OCI-M1 (cell line): Measurements from ENCODE around the gene CC2D2B.
"Not testable (repeated sequence)": the region's sequence is repeated elsewhere in the genome, so short reads cannot be mapped to it uniquely, and the experiment has no call there.

Experiments
- DNase-seq: peaks from one replicate; lab custom pipeline; 2025; lab: John Stamatoyannopoulos, UW

CC2D2B gene

GRCh38 chr10:95905897-95906580 is 1.7 kb upstream of the CC2D2B start:
- not testable (repeated sequence) for DNase-seq

DNA sequence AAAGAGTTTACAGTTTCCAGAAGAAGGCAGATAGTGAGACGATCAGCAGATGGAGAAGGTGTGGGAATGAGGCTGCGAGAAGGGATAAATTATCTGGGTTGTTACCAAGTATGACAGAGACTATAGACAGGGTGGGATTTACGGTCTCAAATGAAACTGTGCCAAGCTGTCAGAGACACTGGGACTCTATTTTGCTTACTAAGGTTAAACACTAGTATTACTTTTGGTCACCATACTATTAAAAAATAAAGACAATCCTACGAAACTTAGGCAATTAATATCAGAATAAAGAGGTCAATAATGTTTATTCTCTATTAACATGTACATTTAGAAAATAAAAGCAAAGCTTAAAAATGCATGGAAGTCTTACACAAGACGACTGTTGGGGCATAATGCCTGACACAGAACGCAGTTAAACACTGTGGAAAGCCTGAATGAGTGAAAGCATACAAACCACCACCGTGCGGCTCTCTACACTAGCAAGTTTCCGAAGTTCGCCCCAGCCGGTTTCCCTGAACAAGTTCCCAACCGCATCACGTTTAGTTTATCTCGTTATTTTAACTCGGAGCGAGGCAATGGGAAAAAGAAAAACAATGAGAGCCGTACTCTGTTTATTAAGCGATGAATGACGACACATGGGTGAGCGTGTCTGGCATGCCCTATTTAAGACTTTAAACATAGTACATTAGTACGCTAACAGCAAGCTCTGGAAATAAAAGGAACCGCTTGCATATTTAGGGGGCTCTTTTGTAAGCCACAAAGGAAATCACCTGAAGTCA is 909 bp upstream of the CC2D2B start:
- peak; percentile 93 for DNase-seq

GRCh38 chr10:95908450-95908849 is 675 bp downstream of the CC2D2B start:
- no peak for DNase-seq

- DNase-seq, result no peak
These were observed 1.8 kb downstream of the CC2D2B start for GRCh38 chr10:95909561-95909960.

DNA sequence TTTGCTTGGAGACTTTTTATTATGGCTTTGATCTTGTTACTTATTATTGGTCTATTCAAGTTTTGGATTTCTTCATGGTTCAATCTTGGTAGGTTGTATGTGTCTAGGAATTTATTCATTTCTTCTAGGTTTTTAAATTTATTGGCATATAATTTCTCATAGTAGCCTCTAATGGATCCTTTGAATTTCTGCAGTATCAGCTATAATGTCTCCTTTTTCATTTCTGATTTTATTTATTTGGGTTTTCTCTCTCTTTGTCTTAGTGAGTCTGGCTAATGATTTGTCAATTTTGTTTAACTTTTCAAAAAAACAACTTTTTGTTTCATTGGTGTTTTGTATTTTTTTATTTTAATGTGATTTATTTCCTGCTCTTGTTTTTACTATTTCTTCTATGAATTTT is 8.3 kb downstream of the CC2D2B start:
- not testable (repeated sequence) for DNase-seq

DNA sequence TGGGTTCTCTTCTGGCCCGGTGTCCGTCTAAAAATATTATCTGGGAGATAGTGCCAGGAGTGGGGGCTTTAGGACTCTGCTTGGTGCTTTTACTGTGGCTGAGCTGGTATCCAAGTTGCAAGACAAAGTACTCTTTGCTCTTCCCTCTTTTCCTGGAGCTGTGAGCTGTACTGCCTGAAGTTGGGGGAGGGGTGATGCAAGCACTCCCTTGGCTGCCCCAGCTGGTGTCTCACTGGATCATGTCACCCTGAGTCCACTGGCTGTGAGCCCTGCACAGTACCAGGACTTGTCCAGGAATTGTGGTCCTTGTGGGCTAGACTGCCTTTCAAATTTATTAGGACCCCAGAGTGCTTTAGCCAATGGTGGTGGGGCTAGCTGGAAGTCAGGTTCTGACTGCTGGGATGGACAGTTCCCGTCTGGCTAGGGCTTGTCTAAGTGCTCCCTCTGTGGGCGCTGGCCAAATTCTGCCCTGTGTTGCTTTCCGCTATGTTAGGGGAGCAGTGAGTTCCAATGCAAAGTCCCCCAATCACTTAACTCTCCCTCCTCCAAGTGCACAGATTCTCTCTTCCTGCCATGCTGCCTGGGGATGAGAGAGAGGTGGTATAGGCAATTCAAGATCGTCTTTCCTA is 13.1 kb downstream of the CC2D2B start:
- no peak for DNase-seq

DNA sequence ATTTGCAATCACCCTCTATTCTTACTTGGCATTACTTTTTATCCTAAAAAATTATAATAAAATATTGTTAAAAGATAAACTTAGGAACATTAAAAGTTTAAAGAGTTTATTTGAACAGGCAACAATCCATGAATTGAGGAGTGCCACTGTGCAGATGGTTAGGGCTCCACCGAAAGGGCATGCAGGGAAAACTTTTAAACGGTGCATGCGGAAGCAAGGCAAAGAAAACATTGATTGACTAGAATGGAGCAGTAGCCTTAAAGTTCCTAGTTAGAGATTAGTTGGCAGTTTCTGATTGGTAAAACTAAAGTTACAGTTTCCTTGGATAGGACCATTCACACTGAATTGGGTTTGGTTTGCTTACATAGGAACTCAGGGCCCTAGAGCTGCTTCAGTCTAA is 17.3 kb downstream of the CC2D2B start:
- no peak for DNase-seq

GRCh38 chr10:95935429-95935828 is 27.7 kb downstream of the CC2D2B start:
- no peak for DNase-seq

DNA sequence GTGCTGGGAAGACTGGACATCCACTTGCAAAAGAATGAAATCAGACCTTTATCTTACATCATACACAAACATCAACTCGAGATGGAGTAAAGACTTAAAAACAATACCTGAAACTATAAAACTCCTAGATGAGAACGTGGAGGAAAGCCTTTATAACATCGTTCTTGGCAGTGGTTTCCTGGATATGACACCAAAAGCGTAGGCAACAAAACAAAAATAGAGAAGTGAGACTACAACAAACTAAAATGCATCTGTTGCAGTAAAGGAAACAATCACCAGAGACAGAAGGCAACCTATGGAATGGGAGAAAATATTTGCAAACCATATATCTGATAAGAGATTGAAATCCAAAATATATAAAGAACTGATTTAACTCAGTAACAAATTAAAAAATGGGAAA is 33.3 kb downstream of the CC2D2B start:
- DNase-seq, result no peak

GRCh38 chr10:95963202-95963990 is 55.6 kb downstream of the CC2D2B start:
- DNase-seq, result peak; percentile 77

- DNase-seq, result peak; percentile 66
These were observed 56.2 kb downstream of the CC2D2B start for GRCh38 chr10:95963991-95964389.

DNA sequence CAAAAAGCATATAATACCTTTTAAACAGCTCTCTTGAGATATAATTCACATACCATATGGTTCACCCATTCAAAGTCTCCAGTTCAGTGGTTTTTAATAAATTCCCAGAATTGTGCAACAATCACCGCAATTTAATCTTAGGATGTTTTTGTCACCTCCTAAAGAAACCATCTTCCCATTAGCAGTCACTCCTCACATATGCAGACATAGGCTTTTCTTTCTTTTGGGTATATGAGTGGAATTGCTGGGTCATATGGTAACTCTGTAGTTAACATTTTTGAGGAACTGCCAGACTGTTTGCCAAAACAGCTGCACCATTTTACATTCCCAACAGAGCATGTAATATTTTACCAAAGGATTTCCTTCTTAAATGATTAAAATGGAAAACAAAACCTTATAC is 57.0 kb downstream of the CC2D2B start:
- DNase-seq, result no peak

DNA sequence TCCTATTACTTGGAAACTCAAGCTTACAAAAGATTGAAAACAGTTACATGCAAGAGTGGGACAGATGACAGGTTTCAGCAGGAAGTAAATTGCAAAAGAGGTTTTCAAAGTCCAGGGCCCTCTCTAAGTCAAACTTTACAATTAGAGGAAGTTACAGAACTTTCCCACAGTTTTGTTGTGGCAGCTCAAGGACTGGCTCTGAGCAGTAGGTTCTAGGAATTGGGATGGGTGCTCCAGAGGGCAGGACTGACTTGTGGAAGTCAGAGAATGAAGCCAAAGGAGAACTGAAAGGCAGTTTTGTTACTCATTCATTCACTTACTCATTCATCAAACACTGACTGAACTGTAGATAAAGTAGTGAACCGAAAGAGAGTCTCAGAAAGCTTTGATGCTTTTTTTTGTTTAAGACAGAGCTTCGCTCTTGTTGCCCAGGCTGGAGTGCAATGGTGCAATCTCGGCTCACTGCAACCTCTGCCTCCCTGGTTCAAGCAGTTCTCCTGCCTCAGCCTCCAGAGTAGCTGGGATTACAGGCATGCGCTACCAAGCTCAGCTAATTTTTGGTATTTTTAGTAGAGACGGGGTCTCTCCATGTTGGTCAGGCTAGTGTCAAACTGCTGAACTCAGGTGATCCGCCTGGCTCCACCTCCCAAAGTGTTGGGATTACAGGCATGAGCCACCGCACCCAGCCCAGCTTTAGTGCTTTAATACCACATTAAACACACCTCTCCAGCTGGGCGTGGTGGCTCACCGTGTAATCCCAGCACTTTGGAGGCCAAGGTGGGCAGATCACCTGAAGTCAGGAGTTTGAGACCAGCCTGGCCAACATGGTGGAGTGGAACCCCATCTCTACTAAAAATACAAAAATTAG is 68.8 kb downstream of the CC2D2B start:
- peak; percentile 57 for DNase-seq

GRCh38 chr10:95982200-95982599 is 74.4 kb downstream of the CC2D2B start:
- DNase-seq, result no peak

DNA sequence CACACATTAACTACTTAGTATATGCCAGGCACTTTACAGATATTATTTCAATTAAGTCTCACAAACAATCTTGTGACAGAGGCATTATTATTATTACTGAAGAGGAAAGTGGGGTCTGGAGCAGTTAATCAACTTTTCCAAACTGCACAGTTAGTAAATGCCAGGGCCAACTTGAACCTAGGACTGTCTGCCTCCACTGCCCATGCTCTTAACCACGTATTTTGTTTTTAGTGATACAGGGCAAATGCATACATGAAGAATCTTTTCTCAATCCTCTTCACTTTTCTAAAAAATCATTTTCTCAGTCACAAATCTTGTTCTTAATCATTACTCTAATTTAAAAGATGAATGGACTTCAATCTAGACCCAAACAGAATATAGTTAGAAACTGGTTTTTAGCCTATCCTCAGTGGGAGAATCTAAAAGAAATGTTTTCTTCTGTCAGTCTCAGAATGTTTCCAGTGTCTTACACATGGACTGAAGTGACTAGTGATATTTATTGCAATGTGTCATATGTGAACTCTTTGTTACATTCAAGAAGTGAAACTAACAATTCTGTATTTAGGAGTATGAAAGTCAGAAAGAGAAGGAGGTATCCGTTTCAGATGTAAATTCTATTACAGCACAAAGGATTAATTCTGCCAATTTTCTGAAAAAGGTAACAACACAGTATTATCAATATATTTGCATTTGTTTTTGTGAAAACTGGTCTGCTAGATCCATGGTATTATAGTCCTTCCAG is 80.1 kb downstream of the CC2D2B start:
- DNase-seq, result no peak

DNA sequence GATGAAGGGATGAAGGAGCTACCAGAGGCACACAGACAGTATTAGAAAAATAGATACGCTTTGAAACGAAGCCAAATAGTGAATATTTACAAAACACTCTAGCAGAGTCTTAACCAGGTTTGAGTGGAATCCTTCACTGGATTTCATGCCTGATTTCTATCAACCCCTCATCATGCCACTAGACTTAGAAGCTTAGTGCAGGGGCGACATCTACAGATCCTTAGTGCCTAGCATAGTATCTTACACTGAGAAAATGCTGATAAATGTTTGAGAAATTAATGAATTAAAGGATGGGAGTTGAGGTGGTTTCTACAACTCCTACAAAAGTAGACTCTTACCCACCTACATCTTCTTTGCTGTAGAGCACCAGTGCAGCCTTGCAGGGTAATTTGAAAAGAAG is 80.9 kb downstream of the CC2D2B start:
- DNase-seq, result peak; percentile 64

DNA sequence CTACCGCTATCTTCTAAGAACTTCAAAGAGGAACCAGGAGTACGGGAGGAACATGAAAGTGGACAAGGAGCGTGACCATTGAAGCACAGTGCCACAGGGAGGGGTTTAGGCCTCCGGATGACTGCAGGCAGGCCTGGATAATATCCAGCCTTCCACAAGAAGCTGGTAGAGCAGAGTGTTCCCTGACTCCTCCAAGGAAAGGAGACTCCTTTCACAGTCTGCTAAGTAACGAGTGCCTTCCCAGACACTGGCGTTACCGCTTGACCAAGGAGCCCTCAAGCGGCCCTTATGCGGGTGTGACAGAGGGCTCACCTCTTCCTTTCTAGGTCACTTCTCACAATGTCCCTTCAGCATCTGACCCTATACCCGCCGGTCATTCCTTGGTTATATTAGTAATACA is 86.6 kb downstream of the CC2D2B start:
- not testable (repeated sequence) for DNase-seq

DNA sequence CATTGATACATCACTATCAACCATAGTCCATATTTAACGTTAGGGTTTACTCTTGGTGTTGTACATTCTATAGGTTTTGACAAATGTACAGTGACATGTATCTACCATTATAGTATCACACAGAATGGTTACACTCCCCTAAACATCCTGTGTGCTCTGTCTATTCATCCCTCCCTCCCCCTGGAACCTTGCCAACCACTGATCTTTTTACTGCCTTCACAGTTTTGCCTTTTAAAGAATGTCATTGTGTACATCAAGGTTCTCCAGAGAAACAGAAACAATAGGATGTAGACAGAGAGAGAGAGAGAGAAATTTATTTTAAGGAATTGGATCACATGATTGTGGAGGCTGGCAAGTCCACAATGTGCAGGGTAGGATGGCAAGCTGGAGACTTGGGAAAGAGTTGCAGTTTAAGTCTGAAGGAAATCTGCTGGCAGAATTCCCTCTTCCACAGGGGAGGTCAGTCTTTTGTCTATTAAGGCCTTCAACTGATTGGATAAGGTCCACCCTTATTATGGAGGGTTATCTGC is 90.5 kb downstream of the CC2D2B start:
- no peak for DNase-seq

DNA sequence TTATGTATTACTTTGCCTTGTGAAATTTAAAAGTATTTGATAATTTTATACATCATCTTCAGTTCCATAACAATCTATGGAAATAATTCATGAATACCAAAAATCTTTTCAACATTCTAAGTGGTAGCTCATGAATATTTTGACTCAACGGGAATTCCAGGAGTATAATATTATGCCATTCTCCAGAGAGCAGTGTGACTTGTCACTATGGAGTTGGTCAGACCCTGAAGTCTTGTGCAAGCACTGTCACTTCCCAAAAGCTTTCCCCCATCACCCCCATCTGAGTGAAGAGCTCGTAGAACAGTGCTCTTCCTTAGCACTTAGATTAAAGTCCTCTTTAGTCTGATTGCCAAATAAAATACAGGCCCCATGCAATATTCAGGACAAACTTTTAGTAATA is 106.2 kb downstream of the CC2D2B start:
- DNase-seq, result no peak

DNA sequence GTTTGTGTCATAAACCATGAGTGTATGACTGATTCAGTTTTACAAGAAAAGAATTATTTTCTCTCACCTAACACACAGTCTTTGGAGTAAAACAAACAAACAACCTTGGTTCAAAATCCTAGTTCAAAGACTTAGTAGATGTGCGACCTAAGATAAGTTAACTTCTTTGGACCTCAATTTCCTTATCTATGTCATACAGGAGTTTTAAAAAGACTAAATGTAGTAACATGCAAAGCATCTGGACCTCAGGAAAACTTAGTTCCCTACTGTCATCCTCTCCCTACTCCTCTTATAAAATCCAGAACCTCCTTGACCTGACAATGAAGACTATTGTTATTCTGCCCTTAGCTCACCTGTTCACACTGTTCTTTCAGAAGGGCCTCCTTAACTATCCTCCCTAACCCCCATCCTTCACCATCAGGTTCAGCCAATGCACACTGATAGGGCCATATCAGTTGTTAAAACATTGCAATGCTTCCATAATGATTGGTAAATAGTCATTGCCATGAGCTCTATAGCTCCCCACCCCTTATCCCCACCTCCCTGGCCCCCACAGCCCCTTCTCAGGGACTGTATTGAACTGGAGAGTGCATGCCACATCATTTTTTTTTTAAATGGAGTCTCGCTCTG is 106.8 kb downstream of the CC2D2B start:
- DNase-seq, result peak; percentile 41
